HG03442 (cell line): ENCODE data around the gene PPIF.

ENCODE experiments used
- ATAC-seq: cut with Tn5 transposase; IDR thresholded peaks from one replicate; pipeline ENCODE4 v1.9.1; 2021; ENCODE audit warnings: mild to moderate bottlenecking, moderate library complexity; ENCODE audit not compliant: unreplicated experiment

Gene PPIF

DNA sequence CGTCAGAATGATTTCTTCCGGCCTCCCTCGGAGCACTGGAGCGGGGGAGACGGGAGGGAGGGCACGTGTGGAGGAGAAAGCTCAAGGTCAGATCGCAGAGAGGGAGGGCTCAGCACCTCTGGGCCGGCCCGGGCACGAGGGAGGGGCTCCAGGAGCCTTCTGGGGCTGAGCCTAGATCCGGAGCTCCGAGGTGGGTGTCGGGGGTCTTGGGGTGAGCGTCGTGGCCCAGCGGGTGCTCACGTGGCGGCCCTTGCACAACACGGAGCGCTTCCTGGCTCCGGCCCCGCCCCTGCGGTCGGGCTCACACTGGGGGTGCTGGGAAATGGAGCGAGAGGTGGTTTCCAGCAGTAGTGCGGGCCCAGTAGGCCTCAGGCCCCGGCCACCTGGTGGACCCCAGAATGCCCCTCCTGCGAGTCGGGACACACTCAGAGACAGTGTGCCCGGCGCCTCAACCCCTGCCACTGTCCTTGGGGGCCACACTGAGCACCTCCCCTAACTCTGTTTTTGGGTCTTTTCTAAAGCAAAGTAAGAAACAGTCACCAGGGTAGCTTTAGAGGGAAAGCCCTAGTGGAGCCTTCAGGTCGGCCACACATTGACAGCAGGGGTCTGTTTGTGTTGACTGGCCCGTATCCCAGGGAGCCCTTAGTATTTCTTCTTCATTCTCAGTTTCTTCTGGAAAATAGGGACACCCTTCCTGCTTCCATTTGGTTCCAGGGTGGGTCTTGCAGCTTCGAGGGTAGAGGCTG lies 798 bp downstream of the PPIF start:
- peak; percentile 55 for ATAC-seq

DNA sequence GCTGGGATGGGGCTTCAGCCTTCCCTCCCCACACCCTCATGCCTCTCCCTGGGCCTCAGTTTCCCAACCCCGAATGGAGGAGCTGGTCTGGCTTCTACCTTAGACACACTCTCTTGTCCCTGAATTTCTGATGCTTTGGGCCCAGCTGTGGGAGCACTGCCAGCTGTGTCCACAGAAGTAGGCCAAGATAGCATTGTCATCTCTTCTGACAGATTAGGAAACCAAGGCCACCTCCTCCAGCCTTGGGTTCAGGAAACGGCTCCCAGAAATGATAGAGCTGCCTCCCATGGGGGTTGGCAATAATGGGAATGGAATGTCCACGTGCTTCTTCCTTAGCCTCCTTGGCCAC lies 1.3 kb downstream of the PPIF start:
- no peak for ATAC-seq

DNA sequence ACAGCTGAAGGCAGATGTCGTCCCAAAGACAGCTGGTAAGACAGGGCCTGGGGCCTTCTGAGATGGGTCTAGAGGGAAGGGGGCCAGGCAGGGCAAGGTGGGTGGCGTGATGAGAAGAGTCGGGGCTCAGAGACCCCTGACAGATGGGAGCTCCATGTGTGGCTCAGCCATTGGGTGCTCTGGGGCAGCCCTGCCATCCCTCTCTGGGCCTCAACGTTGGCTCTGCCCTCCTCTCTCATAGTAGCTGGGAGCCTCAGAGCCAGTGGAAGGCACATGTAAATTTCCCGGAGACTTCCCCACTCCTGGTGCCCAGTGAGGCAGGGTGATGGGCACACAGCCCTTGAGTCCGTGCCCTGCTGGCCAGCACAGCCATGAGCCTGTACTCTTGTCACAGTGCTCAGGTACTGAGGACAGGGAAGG lies 1.8 kb downstream of the PPIF start:
- ATAC-seq: no peak

DNA sequence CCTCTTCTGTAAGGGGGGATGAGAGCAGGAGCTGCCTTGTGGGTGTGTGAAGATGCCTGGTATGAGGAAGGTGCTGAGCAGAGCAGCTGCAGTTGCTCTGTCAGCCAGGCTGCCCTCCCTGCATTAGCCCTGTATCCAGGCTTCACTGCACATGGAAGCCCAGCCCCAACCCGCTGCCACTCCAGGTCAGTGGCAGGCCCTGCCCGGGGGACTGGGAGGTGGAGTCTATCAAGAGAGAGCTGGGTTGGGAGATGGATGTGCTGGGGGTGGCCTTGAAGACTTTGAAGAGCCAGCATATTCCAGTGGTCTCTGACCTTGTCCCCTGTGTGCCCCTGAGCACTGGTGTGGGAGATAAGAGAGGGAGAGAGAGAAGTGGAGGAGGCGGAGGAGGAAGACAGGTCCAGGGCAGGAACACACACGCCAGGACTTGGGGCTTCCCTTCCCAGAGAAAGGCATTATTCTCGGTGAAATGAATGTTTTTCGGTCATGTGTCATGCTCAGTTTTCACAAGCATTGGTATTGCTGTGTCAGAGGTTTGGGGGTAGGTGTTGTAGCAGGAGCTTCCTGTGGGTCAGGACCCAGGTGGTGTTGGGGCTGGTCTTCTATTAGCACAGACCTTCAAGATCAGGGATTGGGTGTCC lies 2.6 kb downstream of the PPIF start:
- no peak for ATAC-seq

DNA sequence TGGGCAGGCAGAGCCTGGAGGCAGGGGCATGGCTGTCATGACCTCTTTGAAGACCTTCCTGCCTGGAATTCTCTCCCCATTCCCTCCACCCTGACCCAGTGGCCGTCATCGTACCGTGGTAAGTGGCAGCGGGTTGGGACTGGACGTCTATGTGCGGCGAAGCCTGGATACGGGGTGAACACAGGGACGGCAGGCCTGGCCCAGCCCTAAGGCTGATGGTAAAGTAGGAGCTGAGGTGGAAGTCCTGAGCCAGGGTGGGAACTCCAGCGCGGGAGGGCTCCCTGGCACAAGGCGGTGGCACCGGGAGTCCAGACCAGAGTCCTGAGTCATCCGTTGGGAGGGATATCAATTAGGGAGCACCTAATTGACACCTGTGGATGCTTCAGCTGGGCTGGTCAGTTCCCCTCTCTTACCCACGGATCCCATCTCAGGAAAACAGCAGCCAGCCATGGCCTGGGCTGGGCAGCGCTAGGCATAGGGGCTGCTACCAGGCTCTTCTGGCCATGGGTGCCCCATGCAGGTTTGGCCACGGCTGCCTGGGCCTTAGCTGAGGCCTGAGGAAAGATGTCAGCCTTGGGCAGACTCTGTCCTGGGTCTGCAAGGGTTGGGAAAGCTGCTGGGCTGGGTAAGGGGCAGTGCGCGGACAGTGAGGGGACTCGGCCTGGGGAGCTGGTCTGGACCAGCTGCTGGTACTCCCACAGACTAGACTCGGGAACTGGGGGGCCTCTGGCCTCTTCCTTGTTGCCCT lies 3.3 kb downstream of the PPIF start:
- ATAC-seq: no peak

DNA sequence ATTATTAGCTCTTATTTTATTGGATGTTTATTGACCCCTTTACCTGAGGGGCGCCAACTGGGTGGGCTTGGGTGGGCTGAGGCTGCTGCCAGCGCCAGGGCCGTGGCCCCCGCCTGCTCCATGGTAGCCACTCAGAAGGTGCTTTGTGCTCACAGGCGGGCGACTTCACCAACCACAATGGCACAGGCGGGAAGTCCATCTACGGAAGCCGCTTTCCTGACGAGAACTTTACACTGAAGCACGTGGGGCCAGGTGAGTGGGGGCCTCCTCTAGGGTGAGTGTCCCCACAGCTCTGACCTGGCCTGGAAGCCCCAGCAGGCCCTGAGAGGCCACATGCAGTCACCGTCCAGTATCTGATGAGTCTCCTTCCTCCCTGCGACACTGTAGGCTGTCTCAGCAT lies 4.1 kb downstream of the PPIF start:
- no peak for ATAC-seq

DNA sequence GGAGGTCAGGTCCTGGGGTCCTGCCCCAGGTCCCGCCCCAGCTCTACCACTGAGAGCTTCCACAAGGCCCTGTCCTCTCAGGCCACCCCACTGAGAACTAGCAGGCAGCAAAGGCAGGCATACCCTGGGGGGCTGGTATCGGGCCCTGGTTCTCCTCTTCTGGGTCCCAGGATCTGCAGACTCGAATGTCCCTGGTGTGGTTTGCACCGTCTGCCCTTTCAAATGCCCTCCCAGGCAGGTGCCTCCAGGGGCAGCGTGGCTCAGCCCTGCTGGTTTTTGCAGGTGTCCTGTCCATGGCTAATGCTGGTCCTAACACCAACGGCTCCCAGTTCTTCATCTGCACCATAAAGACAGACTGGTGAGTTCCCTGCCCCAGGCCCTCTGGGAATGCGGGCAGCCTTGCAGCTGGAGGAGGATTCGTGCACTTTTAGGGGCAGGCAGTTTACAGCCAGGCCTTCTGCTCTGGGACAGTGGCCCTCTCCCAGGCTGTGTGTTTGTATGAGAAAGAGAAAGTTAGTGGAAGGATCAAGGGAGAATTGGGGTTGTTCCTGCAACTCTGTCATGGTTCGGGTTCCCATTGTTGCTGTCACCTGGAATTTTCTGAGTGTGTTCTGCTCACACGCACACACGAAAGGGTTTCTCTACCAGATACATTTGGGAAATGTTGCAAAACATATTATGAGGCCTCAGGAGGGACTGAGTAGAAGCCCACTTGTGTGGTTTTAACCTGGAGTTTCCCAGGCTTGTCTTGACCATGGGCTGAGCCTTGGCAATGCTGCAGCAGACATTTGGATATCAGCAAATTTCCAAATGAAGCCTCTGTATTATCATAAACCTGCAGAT lies 5.0 kb downstream of the PPIF start:
- no peak for ATAC-seq

DNA sequence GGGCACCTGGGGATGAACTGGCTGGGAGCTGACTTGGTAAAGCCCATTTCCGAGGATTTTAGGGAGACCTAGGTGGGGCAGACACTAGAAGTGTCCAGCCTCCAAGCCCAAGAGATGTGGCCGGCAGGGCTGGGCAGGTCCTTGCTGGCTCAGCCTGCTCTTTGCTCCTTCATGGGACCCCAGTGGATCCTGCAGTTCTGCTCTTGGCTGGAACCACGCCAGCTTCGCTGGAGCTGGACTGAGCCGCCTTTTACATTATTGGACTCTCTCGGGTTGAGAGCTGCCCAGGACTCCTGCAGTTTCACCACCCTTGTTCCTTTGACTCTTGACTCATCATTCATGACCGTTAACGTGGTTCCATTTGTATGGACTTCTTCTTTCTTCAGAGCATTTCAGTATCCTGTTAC lies 5.7 kb downstream of the PPIF start:
- ATAC-seq: no peak

DNA sequence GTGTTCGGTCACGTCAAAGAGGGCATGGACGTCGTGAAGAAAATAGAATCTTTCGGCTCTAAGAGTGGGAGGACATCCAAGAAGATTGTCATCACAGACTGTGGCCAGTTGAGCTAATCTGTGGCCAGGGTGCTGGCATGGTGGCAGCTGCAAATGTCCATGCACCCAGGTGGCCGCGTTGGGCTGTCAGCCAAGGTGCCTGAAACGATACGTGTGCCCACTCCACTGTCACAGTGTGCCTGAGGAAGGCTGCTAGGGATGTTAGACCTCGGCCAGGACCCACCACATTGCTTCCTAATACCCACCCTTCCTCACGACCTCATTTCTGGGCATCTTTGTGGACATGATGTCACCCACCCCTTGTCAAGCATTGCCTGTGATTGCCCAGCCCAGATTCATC lies 6.5 kb downstream of the PPIF start:
- no peak for ATAC-seq

DNA sequence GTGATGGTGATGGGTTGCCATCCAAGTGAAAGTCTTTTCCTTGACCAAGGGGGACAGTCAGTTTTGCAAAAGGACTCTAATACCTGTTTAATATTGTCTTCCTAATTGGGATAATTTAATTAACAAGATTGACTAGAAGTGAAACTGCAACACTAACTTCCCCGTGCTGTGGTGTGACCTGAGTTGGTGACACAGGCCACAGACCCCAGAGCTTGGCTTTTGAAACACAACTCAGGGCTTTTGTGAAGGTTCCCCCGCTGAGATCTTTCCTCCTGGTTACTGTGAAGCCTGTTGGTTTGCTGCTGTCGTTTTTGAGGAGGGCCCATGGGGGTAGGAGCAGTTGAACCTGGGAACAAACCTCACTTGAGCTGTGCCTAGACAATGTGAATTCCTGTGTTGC lies 6.9 kb downstream of the PPIF start:
- ATAC-seq: no peak

DNA sequence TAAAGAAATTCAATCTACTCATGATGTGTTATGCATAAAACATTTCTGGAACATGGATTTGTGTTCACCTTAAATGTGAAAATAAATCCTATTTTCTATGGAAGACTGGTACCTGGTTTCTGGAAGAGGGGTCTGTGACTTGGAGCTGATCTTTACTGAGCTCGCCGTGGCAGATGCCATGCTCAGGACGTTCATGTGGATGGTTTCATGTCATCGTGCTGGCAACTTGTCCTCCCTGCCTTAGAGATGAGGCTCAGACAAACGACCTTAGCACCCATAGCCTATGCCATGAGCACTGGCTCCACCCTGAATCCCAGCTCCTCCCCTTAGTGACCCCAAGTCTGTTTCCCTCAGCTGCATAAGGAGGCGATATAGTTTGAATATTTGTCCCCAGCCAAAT lies 7.3 kb downstream of the PPIF start:
- no peak for ATAC-seq

DNA sequence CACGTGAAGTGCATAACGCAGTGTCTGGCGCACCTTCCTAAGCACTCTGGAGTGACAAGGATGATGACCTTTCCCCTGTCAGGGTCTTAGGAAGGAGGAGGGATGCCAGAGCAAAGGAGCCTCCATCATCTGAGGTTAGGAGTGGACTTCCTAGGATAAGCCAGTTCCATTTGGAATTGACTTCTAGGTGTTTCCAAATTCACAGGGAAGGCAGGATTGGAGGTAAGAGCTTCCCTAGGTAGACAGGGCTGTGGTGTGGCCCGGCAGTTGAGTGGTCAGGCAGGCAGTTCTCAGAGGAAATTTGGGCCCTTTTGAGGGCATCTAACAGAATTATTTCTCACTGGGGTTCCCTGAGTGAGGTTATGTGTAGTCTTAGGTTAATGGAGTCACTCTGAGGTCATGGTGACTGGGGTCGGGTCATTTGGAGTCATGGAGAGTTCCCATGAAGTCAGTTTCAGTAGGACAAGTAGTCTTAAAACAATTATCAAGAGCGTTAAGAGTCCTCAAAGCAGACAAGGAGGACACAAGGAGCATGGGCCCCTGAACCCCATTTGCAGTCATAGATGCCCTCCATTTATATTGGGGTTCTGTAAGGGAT lies 8.2 kb downstream of the PPIF start:
- no peak for ATAC-seq

DNA sequence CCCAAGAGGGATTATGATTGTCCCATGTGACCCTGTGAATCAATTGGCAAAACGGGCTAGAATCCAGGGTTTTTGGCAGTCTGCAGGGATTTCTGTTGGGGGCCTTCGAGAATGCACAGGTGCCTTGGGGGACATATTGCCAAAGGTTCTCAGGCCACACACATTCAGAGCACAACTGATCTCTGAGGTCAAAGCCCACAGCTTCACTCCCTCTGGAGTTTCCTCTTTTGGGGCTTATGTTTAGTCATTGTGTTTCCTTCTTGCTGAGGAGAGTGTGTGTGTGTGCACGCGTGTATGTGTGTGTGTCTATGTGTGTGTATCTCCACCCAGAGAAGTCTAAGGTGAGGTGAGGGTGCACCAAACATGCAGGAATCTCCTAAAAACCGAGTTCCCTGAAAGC lies 8.8 kb downstream of the PPIF start:
- no peak for ATAC-seq

DNA sequence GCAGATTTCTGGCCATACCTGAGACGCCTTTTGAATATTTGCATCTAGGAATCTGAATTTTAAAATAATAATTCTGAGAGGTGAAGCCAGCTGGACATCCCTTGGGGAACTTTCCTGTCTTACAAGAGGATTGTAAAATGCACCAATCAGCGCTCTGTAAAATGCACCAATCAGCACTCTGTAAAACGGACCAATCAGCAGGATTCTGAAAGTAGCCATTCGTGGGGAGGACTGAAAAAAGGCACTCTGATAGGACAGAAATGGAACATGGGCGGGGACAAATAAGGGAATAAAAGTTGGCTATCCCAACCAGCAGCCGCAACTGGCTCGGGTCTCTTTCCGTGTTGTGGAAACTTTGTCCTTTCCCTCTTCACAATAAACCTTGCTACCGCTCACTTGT lies 9.9 kb downstream of the PPIF start:
- ATAC-seq: no peak

DNA sequence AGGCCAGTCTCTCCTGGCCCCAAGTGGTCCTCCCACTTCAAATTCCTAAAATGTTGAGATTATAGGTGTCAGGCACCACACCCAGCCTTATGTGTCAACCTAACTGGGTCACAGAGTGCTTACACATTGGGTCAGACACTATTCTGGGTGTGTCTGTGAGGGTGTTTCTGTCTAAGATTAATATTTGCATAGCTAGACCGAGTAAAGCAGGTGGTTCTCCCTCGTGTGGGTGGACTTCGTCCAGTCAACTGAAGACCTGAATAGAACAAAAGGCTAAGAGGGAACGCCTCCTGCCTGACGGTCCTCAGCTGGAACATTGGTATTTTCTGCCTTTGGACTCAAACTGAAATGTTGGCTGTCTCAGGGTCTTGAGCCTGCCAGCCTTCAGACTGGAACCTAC lies 11.5 kb downstream of the PPIF start:
- ATAC-seq: peak; percentile 57

DNA sequence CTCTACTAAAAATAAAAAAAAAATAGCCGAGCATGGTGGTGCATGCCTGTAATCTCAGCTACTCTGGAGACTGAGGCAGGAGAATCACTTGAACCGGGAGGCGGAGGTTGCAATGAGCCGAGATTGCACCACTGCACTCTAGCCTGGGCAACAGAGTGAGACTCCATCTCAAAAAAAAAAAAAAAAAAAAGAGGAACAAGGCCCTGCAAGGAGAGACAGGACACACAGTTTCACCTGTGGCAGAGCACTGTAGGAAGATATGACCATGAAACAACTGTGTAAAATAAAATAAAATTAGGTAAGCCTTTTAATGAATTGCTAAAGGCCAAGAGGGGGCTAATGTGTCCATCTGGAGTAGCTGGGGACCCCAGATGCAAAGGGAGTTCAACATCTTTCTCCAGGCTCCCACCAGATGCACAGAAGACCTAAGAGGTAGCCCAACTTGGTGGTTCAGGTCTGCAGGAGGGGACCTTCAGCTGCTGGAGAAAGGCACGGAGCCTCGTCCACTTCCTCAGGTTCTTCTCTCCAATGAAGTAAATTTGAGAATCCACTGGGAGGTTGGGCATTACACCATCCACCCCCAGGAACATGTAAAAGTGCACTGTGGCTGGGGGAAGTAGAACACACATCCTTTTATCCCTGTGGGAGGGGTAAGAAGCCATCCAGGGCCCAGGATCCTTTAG lies 12.7 kb downstream of the PPIF start:
- ATAC-seq: no peak

DNA sequence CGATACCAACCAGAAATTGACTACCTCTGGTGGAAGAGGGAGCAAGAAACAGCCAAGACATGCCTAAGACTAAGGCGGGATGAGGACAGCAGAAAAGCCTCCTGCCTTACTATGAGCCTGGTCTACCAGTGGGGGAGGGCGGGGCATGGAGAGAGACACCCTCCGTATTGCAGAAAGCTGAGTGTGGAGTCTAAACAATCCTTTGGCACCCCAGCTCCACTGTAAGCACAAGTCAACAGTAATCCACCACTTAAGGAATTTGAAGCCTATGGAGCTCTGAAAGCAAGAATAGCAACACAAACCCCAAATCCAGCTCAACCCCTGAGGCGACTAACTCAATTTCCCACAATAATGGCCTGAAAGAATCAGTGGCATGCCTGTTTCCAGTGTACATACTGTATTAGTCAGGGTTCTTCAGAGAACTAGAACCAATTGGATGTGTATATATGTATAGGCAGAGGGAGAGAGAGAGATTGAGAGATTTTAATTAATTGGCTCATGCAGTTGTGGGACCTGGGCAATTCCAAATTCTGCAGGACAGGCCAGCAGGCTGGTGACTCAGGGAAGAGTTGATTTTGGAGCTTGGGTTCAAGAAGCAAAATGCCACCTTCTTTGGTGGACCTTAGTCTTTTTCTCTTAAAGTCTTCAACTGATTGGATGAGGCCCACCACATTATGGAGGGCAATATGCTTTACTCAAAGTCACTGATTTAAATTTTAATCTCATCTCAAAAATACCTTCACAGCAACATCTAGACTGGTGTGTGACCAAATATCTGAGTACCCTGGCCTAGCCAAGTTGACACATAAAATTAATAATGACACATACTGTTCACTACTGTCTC lies 13.5 kb downstream of the PPIF start:
- no peak for ATAC-seq

DNA sequence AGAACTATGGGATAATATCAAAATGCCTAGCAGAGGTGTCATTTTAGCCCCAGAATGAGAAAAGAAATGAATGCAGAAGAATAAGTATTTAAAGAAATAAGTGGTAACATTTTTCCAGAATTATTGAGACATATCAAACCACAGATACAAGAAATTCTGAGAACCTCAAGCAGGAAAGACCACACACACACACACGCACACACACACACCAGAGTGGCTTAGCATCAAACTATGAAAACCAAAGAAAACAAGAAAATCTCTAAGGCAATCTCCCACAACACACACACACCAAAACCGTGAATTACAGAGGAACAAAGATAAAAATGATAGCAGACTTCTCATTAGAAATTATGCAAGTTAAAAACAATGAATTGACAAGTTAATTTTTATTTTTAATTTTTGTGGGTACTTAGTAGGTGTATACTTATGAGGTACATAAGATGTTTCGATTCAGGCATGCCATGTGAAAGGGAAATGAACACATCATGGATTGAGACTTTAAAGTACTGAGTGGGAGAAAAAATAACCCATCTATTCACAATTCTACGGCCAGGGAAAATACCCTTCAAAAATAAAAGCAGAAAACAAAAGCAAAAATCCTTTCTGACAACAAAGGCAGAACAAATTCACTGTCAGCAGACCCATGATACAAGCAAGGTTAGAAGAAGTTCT lies 14.6 kb downstream of the PPIF start:
- no peak for ATAC-seq
